Smooth muscle cell (in vitro differentiated cells): ENCODE data around the gene OPTC. TPM values are rescaled to one million over a fixed set of nuclear protein-coding genes. Genes with fewer than 3 reads are reported as not detected.

Experiments used
- DNase-seq: peaks from one replicate; lab custom pipeline; 2025; ENCODE audit not compliant: unreplicated experiment; lab: John Stamatoyannopoulos, UW
- H2AFZ ChIP-seq: fragments of 200-600 bp; sonication (generic); 2 replicates; pipeline ENCODE4 v1.6.0; 2016; ENCODE audit warnings: antibody characterized with exemption, low read depth, mild to moderate bottlenecking
- H3F3A ChIP-seq: fragments of 200-600 bp; sonication (generic); 2 replicates; pipeline ENCODE4 v1.6.0; 2017; ENCODE audit warnings: antibody characterized with exemption, low read depth
- H3K27ac ChIP-seq: fragments of 200-600 bp; sonication (generic); 2 replicates; pipeline ENCODE4 v1.5.1; 2016; ENCODE audit warnings: low read depth, mild to moderate bottlenecking
- H3K27me3 ChIP-seq: fragments of 200-600 bp; sonication (generic); 2 replicates; pipeline ENCODE4 v1.6.1; 2016; ENCODE audit warnings: low read depth, mild to moderate bottlenecking
- H3K36me3 ChIP-seq: fragments of 200-600 bp; sonication (generic); 2 replicates; pipeline ENCODE4 v1.5.1; 2016; ENCODE audit warnings: low read depth
- H3K4me1 ChIP-seq: fragments of 200-600 bp; sonication (generic); 2 replicates; pipeline ENCODE4 v1.5.1; 2016; ENCODE audit warnings: low read depth
- H3K4me2 ChIP-seq: fragments of 200-600 bp; sonication (generic); 2 replicates; pipeline ENCODE4 v1.6.0; 2016; ENCODE audit warnings: mild to moderate bottlenecking
- H3K4me3 ChIP-seq: fragments of 200-600 bp; sonication (generic); 2 replicates; pipeline ENCODE4 v1.5.1; 2016; ENCODE audit warnings: mild to moderate bottlenecking
- H3K79me2 ChIP-seq: fragments of 200-600 bp; sonication (generic); 2 replicates; pipeline ENCODE4 v1.6.0; 2016; ENCODE audit warnings: low read depth, mild to moderate bottlenecking
- H3K9ac ChIP-seq: fragments of 200-600 bp; sonication (generic); 2 replicates; pipeline ENCODE4 v1.6.0; 2016; ENCODE audit warnings: low read depth
- H3K9me3 ChIP-seq: fragments of 200-600 bp; sonication (generic); replicated peaks from 2 replicates; pipeline ENCODE4 v1.5.1; 2016; ENCODE audit warnings: low read depth
- H4K20me1 ChIP-seq: fragments of 200-600 bp; sonication (generic); 2 replicates; pipeline ENCODE4 v1.6.0; 2016; ENCODE audit warnings: low read depth
- CTCF ChIP-seq: fragments of 200-600 bp; sonication (generic); IDR thresholded peaks from 2 replicates; pipeline ENCODE4 v1.5.1; 2017; ENCODE audit warnings: borderline replicate concordance, mild to moderate bottlenecking, antibody characterized with exemption; ENCODE audit not compliant: insufficient read depth, poor library complexity, severe bottlenecking
- WGBS: methylation state at CpG from one replicate; pipeline ENCODE4 v1.1.7; 2016; ENCODE audit warnings: low lambda C conversion rate; 5-methylcytosine and 5-hydroxymethylcytosine counted together
- polyA plus RNA-seq: library from polyadenylated mRNA; unstranded; fragments of >200 nt; fragmentation: Nextera tagmentation; extraction: Ambion mirVana; gene quantifications from 2 replicates; pipeline ENCODE4 v1.2.1, GENCODE V29; 2016
- total RNA-seq: library from RNA; depleted of rRNA; stranded (reverse); fragments of >200 nt; gene quantifications from 2 replicates; pipeline ENCODE4 v1.2.3, GENCODE V29; 2014

The OPTC gene
- total and polyA plus RNA-seq, 2 experiments from 2014 or later, result 0.46 TPM; not detected in 1

- Histone ChIP-seq H3K4me2 (no peak overlapping the region), H3K27ac (no peak overlapping the region), H3K9ac (no peak overlapping the region), H3K4me3 (no peak overlapping the region), H3K27me3 (no peaks in the 10 kb centered on the region), H3K4me1 (no peaks in the 10 kb centered on the region), H4K20me1 (no peaks in the 10 kb centered on the region), H2AFZ (no peak overlapping the region), H3K79me2 (no peaks in the 10 kb centered on the region), H3K36me3 (no peaks in the 10 kb centered on the region), H3F3A (no peaks in the 10 kb centered on the region), H3K9me3 (no peaks in the 10 kb centered on the region)
- WGBS, result 90% methylated on average over 1 of the region's 1 CpG
- no peak for DNase-seq
- no peak for TF ChIP-seq CTCF
Observed at GRCh38 chr1:203546274-203546673, 52.3 kb downstream of the OPTC start.

- no peak for TF ChIP-seq CTCF
- Histone ChIP-seq H3K9me3 (no peaks in the 10 kb centered on the region), H2AFZ (no peak overlapping the region), H4K20me1 (no peaks in the 10 kb centered on the region), H3K79me2 (no peaks in the 10 kb centered on the region), H3K27ac (no peak overlapping the region), H3K4me1 (no peaks in the 10 kb centered on the region), H3F3A (no peaks in the 10 kb centered on the region), H3K4me3 (no peak overlapping the region), H3K27me3 (no peaks in the 10 kb centered on the region), H3K36me3 (no peaks in the 10 kb centered on the region), H3K4me2 (no peak overlapping the region), H3K9ac (no peak overlapping the region)
- DNase-seq, result no peak
- 97% methylated on average over 4 of the region's 4 CpGs for WGBS
Observed at GRCh38 chr1:203547147-203547546, 53.2 kb downstream of the OPTC start.

GRCh38 chr1:203547771-203548421, 53.9 kb downstream of the OPTC start:
- Histone ChIP-seq H3K9me3 (no peaks in the 10 kb centered on the region), H4K20me1 (no peaks in the 10 kb centered on the region), H3K4me1 (no peaks in the 10 kb centered on the region), H2AFZ (no peak overlapping the region), H3K4me3 (no peak overlapping the region), H3K27ac (no peak overlapping the region), H3K4me2 (no peak overlapping the region), H3K36me3 (no peaks in the 10 kb centered on the region), H3K9ac (no peak overlapping the region), H3K27me3 (no peaks in the 10 kb centered on the region), H3F3A (no peaks in the 10 kb centered on the region), H3K79me2 (no peaks in the 10 kb centered on the region)
- no peak for TF ChIP-seq CTCF
- WGBS, result 75% methylated on average over 8 of the region's 8 CpGs
- DNase-seq, result no peak

GRCh38 chr1:203548892-203549291, 54.9 kb downstream of the OPTC start:
- no peaks in the 10 kb centered on the region for H3F3A ChIP-seq
- H2AFZ ChIP-seq, result no peak overlapping the region
- H3K36me3 ChIP-seq, result no peaks in the 10 kb centered on the region
- H3K4me2 ChIP-seq, result no peak overlapping the region
- no peak for DNase-seq
- no peak overlapping the region for H3K27ac ChIP-seq
- 76% methylated on average over 2 of the region's 2 CpGs for WGBS
- H4K20me1 ChIP-seq, result no peaks in the 10 kb centered on the region
- no peak overlapping the region for H3K9ac ChIP-seq
- H3K9me3 ChIP-seq, result no peaks in the 10 kb centered on the region
- H3K4me1 ChIP-seq, result no peaks in the 10 kb centered on the region
- H3K27me3 ChIP-seq, result no peaks in the 10 kb centered on the region
- no peak for TF ChIP-seq CTCF
- no peak overlapping the region for H3K4me3 ChIP-seq
- no peaks in the 10 kb centered on the region for H3K79me2 ChIP-seq
